GM19328 (cell line): ENCODE measurements around the gene LINC01488.

Experiments used
- ATAC-seq: cut with Tn5 transposase; IDR thresholded peaks from one replicate; pipeline ENCODE4 v1.9.1; 2021; ENCODE audit warnings: mild to moderate bottlenecking, moderate library complexity; ENCODE audit not compliant: unreplicated experiment

LINC01488 gene

DNA sequence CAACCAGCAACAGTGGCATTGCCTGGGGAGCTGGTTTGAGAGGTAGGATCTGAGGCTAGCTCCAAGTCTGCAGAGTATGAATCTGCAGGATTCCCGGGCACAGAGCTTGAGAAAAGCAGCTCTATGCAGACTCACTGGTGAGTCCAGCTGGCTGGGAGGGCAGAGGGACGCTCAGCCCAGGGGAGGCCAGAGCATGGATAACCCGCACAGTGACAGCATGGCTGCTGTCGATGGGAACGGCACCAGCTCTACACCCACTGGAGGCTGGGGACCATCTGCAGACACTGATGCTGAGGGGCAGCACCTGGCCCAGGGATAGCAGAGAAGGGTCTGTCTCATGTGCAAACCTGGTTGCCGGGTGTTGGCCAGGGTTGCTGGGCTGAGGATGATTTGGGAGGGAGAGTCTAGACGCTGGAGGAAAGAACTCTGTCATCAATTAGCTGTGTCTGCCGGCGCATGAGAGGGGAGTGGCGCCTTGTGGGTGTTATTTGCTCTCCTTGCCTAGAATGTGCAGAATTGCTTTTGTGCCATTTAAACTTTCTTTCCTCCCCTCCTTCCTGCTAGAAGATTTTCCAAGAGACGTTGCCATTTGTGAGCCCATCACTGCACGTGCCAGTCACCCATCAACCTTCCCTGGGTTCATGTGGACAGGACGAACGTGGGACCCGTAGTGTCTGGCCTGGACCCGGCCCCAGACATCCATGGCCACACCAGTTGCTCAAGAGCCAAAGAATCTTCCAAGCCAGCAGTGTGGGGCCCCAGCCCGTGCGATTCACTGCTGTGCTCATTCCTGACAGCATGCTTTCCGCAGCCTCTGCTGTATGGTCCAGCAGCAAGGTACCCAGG, 19.1 kb upstream of the LINC01488 start:
- ATAC-seq = no peak

DNA sequence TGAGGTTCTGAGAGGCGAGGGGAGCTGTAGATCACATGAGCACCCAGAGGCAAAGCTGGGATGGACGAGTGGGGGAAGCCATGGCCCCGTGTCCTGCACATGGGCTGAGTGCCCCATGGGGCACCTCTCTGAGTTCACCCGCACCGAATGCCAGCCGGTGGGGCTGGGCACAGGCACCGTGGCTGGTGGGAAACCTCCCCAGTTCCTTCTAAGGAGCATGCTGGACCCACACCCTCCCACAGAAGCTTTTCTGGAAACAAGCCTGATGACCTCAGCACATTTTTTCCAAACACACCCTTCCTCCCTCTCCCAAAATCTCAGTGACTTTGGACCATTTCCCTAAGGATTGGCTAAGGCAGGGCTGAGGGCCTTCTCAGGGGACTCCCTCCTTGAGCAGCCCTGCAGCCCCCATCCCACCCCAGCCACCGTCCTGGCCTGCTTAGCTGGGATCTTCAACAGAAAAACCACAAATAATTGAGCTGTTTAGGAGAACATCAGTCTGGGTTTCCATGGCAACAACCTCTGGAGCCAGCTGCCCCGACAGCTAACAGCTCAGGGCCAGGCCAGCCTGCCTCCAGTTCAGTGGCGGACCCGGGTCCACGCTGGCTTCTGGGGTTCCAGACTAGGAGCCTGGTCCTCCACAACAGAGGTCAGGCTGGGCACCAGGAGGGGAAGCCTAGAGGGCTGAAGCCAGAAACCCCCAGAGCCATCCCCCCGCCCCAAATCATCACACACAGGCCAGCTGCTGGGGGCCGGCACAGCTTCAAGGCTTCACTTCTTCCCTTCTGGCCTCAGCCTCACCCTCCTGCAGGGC, 18.1 kb upstream of the LINC01488 start:
- no peak for ATAC-seq

DNA sequence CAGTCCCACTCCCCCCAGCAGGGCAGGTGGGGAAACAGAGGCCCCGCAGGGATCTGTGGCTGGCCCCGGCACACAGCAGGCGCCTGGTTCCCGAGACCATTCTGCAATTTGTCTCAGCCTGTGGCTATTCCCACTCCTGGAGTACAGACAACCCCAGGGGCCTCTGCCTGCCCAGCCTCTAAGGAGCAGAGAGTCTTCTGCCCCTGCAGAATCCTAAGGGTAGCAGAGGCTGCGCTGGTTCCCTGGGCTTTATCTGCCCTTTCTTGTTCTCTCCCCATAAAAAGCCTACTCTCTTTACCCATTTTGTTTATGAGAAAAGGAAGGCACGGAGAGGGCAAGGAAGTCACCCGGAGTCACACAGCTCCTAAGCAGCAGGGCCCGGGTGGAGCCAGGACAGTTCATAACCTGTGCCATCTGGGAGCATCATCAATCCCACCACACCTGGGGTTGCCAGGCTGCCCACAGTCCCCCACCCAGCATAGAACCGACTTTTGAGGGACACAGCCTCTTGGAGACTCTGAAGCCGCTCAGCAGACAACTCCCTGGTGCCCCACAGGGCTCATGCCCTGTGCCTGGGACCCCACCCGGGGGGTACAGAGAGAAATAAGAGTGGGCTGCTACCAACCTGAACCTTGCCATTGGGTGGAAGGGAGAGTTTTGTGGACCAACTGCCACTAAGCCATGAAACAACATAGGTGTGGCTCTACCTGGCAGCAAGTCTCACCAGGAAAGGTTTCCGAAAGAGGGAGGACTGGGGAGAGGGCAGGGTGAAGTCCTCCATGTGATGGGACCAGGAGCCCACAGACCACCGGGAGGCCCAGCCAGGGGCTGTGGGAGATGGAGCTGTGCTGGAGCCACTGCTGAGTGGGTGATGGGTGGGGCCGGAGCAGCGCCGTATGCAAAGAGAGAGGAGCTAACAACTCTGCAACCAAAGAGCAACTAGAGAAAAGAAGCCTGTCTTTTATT, 17.2 kb upstream of the LINC01488 start:
- ATAC-seq = no peak

- ATAC-seq = no peak
Observed at GRCh38 chr11:69465236-69466000, 16.0 kb upstream of the LINC01488 start.

GRCh38 chr11:69466039-69466438, 15.4 kb upstream of the LINC01488 start:
- ATAC-seq = no peak

- ATAC-seq = no peak
Observed at GRCh38 chr11:69467196-69467595, 14.3 kb upstream of the LINC01488 start.

GRCh38 chr11:69467646-69468045, 13.8 kb upstream of the LINC01488 start:
- ATAC-seq = no peak

- no peak for ATAC-seq
Observed at GRCh38 chr11:69468221-69468620, 13.2 kb upstream of the LINC01488 start.

- ATAC-seq = no peak
Observed at GRCh38 chr11:69468911-69469885, 12.3 kb upstream of the LINC01488 start.

- ATAC-seq = no peak
Observed at GRCh38 chr11:69470301-69470700, 11.2 kb upstream of the LINC01488 start.

- no peak for ATAC-seq
Observed at GRCh38 chr11:69470793-69471728, 10.4 kb upstream of the LINC01488 start.

DNA sequence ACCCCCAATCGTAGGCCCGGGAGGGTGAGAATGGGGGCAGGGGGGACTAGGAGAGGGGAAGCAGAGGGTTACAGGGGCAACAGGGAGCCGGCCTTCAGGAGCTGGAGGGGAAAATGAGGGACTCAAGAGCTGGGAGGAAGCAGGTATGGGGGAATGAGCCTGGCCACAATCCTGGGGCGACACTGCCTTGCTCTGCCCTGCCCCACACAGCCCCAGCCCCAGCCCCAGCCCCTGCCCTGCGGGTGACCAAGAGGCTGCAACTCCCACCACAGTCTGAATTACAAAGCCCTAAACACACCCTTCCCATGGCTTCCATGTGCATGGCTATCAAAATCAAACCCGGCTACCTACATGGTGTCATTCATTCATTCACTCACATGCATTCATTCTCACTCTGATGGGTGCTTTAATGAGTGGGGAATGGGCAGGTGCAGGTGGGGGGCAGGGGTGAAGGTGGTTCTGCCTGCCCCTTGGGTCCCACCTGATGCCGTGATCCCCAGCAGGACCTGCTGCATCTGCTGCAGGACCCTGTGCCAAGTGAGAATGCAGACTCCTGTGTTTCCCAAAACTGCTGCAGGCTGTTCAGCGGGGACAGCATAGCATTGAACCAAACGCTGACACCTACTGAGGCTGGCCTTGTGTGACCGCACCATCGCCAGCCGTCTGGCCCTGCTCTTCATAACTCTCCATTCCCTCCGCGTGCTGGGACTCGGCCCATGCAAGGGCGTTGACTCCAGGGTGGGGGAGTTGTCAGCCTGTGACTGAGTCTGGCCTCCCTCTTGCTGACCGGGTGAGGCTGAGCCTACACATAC, 9.5 kb upstream of the LINC01488 start:
- ATAC-seq = no peak

GRCh38 chr11:69472541-69473275, 8.8 kb upstream of the LINC01488 start:
- no peak for ATAC-seq

GRCh38 chr11:69473276-69473845, 8.1 kb upstream of the LINC01488 start:
- ATAC-seq = no peak

DNA sequence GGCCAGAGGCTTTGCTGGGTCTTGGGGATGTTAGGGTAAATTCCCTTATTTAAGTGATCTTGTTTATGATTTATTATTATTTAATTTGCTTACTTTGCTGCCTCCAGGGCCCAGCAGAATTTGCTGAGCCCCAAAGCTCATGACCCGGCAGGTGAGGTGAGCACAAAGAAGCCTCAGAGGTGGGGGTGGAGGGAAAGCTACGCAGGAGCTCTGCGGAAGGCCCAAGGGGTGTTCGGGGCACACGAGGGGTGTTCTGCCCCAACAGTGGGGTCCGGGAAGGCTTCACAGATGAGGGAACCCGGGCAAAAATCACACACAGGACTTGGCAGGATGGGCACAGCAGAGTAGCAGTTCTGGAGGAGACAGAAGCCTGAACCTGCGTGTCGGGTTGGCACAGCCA, 6.7 kb upstream of the LINC01488 start:
- no peak for ATAC-seq
